Neural cell (in vitro differentiated cells): ENCODE data around the gene MCTP2.

Experiments used
- CTCF ChIP-seq: fragments of 450-650 bp; IDR thresholded peaks from 2 replicates; pipeline ENCODE4 v1.5.1; 2014; ENCODE audit warnings: antibody characterized with exemption, mild to moderate bottlenecking, moderate library complexity; ENCODE audit not compliant: poor library complexity, severe bottlenecking
- EP300 ChIP-seq: fragments of 450-650 bp; conservative IDR thresholded peaks from 2 replicates; pipeline ENCODE4 v1.6.1; 2014; ENCODE audit warnings: antibody characterized with exemption, mild to moderate bottlenecking, moderate library complexity; ENCODE audit not compliant: poor library complexity, severe bottlenecking
- POLR2AphosphoS5 ChIP-seq: IDR thresholded peaks from 2 replicates; pipeline ENCODE4 v1.6.1; 2012
- SMC3 ChIP-seq: fragments of 450-650 bp; conservative IDR thresholded peaks from 2 replicates; pipeline ENCODE4 v1.6.1; 2014; ENCODE audit warnings: antibody characterized with exemption, mild to moderate bottlenecking, moderate library complexity; ENCODE audit not compliant: poor library complexity

- TF ChIP-seq CTCF, result no peak
- no peak for TF ChIP-seq EP300
- TF ChIP-seq SMC3, result no peak
- no peak for TF ChIP-seq POLR2AphosphoS5
Observed at GRCh38 chr15:94234300-94234699, 2.9 kb downstream of the MCTP2 start.
